ENCODE data around the gene RBM43.

The RBM43 gene

GRCh38 chr2:151206446-151206968 is 55.2 kb downstream of the RBM43 start:
- no peak for FAIRE-seq

GRCh38 chr2:151205571-151205970 is 56.1 kb downstream of the RBM43 start:
- FAIRE-seq, result no peak

GRCh38 chr2:151204756-151205155 is 56.9 kb downstream of the RBM43 start:
- no peak for FAIRE-seq

- FAIRE-seq, result no peak
These were observed 60.8 kb downstream of the RBM43 start for GRCh38 chr2:151200844-151201243.

GRCh38 chr2:151200277-151200676 is 61.4 kb downstream of the RBM43 start:
- FAIRE-seq, result no peak

- FAIRE-seq, result no peak
These were observed 63.0 kb downstream of the RBM43 start for GRCh38 chr2:151198645-151199044.

Data from G401.6 (cell line).